Stimulated activated CD4-positive, alpha-beta T cell treated with anti-CD3 and anti-CD28 coated beads, TNF-alpha, amount 100 ng/mL, for 4 hours (primary cell): ENCODE data around the gene LRRC56.
A peak's percentile ranks its signal among the peaks of the same experiment; 100 is the strongest.
"Not testable (repeated sequence)": the region's sequence is repeated elsewhere in the genome, so short reads cannot be mapped to it uniquely, and the experiment has no call there.

Source experiments
- DNase-seq, 3 experiments: peaks; one replicate each; pipeline ENCODE4 v3.0.0-alpha.2; 2020; ENCODE audit warnings: low read depth in 3 of 3

Gene LRRC56

GRCh38 chr11:574031-574570, 36.8 kb downstream of the LRRC56 start:
- DNase-seq: not testable (repeated sequence)

DNA sequence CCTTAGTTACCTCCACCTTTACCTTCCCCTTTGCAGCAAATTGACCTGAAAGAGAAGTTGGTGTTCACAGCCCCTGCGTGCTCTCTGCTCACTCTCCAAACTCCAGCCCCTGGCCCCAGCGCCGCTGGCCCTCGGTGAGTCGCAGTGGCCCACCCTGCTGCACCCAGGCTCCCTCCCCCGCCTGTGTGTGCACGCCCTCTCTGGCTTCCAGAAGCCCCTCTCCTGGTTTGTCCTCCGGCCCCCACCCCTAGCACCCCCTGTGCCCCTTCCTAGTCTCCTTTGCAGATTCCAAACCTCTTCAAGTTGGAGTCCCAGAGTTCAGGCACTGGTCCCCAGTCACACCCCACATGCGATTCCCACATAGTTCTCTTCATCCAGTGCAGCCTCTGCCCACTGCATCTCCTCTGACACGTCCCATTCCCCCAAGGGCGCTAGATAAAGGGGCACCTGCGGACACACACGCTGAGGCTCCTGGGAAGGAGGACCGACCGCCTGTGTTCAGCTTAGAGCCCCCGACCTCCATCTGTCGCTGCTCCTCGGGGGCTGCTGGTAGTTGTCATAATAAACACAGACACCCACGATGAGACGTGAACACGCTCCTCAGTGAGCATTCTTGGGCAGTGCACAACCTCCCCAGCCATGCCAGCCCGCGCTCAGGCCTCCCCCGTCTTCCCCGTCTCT, 37.4 kb downstream of the LRRC56 start:
- no peak for DNase-seq

DNA sequence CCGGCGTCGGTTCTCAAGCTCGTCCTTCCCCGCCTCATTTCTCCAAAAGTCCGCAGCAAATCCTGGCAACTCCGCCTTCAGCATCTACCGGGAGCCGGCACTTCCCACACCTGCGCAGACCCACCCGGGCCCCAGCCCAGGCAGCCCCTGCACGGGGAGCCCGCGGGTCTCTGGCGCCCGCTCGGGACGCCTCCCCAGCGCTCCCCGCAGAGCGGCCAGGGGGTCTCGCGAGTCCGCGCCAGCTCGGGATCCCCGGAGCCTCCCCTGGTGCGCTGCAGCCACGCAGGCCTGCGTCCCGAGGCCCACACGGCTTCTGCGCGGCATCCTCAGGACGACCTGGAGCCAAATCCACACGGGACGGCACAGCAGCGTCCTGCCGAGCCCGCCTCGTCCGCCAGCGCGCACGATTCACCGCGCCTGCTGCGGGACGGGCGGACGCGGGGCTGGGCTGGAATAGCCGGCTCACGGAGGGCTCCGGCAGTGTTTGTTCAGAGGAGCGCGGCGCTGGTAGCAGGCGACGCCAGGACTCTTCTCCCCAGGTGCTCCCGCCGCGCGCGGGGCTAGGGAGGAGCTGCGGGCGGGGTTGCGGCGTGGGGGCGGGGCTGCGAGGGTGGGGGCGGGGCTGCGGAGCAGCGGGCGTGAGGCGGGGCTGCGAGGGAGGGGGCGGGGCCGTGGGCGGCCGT, 38.1 kb downstream of the LRRC56 start:
- no peak for DNase-seq

DNA sequence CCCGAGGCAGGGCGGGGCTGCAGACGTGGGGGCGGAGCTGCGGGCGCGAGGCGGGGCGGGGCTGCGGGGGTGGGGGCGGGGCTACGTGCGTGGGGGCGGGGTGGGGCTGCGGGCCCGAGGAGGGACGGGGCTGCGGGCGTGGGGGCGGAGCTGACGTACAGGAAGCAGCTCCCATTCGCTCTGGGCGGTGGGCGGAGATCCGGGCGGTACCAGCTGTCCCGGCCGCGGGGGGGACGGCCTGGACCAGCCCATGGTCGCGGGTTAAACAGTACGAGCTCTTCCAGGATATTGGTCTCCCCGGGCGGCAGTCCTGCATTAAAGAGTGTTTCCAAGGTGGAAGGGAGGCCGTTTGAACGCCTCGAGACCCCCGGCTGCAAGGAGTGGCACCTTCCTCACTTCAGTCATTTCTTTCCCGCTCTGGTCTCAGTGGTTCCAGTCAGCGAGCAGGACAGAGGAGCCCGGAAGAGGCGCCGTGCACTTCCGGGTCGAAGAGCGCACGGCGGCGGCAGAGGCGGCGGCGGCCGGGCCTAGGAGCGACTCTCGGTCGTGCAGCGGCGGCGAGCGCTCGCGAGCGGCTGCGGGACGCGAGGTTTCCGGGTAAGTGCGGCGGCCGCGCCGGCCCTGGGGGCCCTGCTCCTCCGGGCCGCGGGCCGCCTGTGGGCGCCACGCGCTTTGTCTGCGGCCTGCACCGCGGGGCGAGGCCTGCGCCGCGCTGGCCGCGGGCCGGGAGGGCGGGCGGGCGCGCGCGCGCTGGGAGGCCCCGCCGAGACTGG, 38.9 kb downstream of the LRRC56 start, which contains the start of gene PHRF1:
Gene PHRF1, plus strand, starts transcription at position 475 of the 773 bp plus-strand sequence. CDS start 5,043 bp downstream, outside the sequence.
- DNase-seq: peak; percentile 92 to 95 (median 94)

DNA sequence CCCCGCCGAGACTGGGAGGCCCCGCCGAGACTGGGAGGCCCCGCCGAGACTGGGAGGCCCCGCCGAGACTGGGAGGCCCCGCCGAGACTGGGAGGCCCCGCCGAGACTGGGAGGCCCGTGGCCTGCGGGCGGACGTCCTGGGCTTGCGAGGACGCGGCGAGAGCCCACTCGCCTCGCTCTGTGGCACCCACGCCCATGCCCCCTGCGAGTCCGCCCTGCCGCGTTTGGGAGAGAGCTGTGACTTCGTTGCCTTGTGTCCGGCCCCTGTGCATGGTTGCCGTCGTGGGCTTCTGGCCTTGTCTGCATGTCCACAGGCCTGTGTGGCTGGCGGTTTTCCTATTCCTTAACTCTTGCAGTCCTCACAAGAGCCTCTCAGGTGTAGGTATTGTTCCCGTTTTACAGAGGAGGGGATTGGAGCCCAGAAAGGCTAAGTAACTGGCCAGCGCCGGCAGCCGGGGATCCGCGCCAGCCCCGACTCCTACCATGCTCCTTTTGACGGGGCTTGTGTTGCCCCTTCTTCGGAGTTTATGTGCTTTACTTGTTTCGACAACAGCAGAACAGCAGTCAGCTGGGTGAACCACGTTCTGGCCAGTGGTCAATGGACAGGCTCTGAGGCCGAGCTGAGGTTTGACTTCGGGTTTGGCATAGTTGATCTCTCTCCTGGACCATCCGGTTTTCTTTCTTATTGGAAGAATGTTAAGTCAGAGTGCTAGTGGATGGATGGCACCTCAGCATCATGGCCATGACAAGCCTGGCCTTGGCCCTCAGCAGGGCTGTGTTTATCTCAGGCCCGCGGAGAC, 39.7 kb downstream of the LRRC56 start:
- DNase-seq: no peak

DNA sequence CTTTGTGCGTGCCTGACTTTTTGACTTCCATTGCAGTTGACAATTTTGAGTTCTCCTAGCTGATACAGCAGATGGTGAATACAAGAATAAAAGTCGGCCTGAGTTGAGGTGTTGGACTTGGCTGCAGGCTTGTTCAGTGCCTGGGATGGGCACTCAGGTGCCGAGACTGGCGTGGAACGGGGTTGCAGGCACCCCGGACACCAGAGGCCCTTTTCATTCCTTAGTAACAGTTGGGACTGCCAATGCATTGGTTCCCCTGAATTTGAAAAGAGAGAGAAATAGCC, 40.2 kb downstream of the LRRC56 start:
- DNase-seq: no peak

- DNase-seq: no peak
These were observed 41.1 kb downstream of the LRRC56 start for GRCh38 chr11:578276-579035.

GRCh38 chr11:579830-580601, 42.7 kb downstream of the LRRC56 start:
- no peak for DNase-seq

GRCh38 chr11:581342-581741, 44.0 kb downstream of the LRRC56 start:
- DNase-seq: no peak

DNA sequence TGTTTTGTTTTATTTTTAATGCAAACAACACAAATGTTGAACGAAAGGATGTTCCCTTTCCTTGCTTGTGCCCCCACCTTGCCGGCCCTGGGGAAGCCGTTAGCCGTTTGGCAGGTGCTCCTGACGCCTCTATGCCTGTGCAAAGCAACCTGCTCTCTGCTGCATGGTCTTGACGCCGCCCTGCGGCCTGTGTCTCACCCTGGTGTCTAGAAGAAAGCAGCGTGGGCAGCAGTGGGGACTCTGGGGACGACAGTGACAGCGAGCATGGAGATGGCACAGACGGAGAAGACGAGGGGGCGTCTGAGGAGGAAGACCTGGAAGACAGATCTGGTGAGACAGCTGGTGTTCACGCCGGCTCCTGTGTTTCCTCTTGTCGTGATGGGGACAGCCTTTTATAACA, 44.4 kb downstream of the LRRC56 start:
- no peak for DNase-seq

DNA sequence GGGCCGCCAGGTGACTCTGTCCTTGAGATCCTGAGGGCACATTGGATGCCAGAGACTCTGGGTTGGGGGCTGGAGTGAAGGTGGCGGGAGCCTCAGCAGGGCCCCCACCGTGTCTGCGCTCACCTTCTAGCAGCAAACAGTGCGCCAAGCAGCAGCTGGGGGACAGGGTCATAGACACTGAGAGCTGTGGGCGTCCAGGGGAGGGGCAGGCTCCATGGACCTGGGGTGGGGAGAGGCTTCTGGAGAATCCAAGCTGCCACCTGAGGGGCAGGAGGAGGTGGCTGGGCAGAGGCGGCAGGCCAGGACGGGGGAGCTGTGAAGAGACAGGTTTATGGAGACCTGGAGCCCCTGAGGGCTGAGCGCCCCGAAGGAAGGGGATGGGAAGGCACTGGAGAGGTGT, 47.0 kb downstream of the LRRC56 start:
- no peak for DNase-seq

- DNase-seq: no peak
These were observed 49.3 kb downstream of the LRRC56 start for GRCh38 chr11:586376-587316.

GRCh38 chr11:587546-587945, 50.2 kb downstream of the LRRC56 start:
- no peak for DNase-seq

DNA sequence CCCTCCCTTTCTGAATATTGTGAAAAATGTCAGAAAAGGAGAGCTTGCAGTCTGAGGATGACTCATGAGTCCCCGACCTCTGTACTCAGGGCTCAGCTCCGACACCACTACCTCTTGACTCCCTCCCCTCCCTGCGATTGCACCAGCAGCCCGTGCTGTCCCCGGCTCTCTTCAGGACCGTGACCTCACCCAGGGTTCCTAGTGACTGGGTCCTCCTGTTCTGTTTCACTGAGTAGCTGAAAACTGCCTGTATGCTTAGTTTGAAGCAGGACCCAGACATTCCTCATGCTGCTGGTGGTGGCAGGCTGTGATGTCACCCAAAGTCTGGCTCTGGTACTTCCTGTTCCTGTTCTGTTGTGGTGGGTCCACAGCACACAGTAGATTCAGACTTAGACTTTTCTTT, 50.7 kb downstream of the LRRC56 start:
- peak; percentile 41 to 60 (median 54) for DNase-seq

DNA sequence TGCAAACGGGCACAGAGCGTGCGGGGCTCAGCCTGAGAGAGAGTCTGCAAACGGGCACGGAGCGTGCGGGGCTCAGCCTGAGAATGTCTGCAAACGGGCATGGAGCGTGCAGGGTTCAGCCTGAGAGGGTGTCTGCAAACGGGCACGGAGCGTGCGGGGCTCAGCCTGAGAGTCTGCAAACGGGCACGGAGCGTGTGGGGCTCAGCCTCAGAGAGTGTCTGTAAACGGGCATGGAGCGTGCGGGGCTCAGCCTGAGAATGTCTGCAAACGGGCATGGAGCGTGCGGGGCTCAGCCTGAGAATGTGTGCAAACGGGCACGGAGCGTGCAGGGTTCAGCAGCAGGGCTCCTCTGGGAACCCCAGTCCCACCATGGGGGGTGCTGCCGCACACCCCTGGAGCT, 52.5 kb downstream of the LRRC56 start:
- no peak for DNase-seq

DNA sequence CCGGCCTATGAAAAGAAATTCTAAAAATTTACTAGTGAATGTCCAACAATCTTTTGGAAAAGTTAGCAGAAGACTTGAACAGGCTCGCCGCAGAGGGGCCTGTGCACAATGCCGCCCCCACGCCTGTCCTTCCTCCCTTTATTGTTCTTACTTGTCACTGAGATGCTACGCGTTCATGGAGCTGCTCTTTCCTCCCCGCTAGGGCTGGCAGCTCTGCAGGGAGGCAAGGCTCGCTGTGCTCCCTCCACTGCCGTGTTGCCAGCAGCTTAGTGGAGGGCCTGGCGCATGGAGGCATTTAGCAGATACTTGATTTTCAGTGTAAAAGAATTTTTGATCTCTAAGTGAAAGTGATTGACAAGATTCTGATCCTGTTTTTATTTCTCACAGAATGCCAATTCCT, 53.7 kb downstream of the LRRC56 start:
- no peak for DNase-seq

DNA sequence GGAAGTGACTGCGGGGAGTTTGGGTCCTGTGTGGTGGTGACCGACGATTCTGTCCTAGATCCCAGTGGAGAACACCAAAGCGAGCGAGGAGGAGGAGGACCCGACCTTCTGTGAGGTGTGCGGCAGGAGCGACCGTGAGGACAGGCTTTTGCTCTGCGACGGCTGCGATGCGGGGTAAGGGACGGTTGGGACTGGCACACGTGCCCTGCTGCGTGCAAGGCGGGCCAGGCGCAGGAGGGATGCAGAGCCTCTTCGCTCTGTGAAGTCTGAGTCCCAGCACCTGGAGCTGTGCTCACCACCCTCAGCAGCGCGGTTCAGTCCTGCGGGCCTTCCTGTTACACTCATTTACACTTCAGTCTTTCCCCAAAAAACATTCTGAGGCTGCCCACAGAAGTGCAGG, 55.2 kb downstream of the LRRC56 start:
- no peak for DNase-seq

- DNase-seq: no peak
These were observed 55.6 kb downstream of the LRRC56 start for GRCh38 chr11:592918-593317.

- DNase-seq: no peak
These were observed 56.0 kb downstream of the LRRC56 start for GRCh38 chr11:593347-593746.
